Left cardiac atrium (tissue), 4 donors: Measurements from ENCODE around the gene PDK3. TPM values are rescaled to one million over a fixed set of nuclear protein-coding genes. Genes with fewer than 3 reads are reported as not detected.
A peak's percentile ranks its signal among the peaks of the same experiment; 100 is the strongest.

ENCODE experiments used
- ATAC-seq, 2 donors: fragments of 200-7000 bp; cut with Tn5 transposase; one replicate each; pipeline ENCODE4 v1.9.1; 2020; ENCODE audit warnings: mild to moderate bottlenecking in 2 of 2, moderate library complexity in 2 of 2
- DNase-seq: peaks from one replicate; pipeline ENCODE4 v3.0.0-alpha.2; 2020
- intact Hi-C, 2 donors: fragments of 100-400 bp; cut with DNase I; formaldehyde crosslinking; loops; one replicate each; pipeline versions ENCODE4 v1.14.1 to v1.15.1; 2022 to 2023
- total RNA-seq, 2 donors: library from RNA; stranded (reverse); fragmentation: NEBNext Ultra II Directional; extraction: Animal tissue kit (Norgen Biotek cat#: 25700); gene quantifications; one replicate each; pipeline ENCODE4 v1.2.1, GENCODE V29; 2021
- donor health status: DM: no; HTN: yes; CAD: no.
- donor health status: DM: no; HTN: yes; CAD: no; lungs with severe emphysema.
- donor health status: DM: yes; HTN: yes; CAD: no.
- donor health status: Dilated cardiomyopathy.

Gene PDK3
- total RNA-seq, 2 donors from 2014 or later = 16.3 to 20.5 TPM

DNA sequence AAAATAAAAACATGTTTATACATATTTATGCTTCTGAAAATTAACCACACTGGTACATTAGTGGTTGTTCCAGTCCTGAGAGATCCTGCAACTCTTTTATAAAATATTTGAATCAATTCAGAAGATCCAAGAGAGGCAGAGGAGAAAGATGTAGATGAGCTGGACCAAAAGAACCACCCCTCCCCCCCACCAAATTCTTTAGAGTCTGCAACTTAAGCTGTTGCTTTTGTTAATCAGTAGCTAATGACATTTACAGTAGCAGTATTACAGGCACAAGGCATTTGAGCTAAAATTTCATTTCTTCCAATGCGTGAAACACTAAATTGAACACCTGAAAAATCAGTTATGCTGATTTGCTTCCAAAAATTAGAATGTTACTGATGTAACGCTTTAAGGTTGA, 61.5 kb downstream of the PDK3 start:
- intact Hi-C loops = no loop called here
- DNase-seq (no peak), ATAC-seq (no peak)

DNA sequence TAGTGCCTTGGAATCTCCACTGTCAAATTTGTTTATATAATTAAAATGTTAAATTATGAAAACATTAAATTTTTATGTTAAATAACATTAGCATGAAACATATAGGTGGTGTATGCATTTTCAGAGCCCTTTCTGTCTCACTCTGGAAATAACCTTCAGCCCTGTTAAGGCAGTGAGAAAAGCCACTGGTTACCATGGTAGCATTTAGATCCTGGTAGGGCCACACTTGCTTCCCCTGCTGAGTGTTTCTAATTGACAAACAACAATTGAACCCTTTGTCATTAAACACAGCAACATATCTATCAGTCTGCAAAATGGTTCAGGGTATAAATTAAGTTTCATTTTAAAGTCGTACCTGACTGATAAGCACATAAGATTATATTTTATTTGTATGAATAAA, 63.5 kb downstream of the PDK3 start:
- DNase-seq (no peak), ATAC-seq (no peak)
- intact Hi-C loops = no loop called here

DNA sequence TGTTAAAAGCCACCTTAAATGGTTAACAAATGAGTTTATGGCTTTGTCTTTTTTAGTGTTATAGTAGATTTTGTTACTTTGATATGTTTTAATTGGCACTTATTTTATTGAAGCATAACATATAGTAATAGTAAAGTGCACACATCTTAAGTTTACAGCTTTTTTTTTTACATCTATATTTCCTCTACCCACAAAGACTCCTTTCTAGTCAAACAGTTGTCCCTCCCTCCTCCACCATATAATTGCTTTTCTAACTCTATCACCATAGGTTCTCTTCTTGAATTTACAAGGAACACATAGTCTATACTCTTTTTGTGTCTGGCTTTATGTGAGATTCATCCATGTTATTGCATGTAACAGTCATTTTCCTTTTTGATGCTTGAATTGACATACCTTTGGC, 71.5 kb downstream of the PDK3 start:
- no peak for DNase-seq
- intact Hi-C loops = no loop called here
- no peak for ATAC-seq

DNA sequence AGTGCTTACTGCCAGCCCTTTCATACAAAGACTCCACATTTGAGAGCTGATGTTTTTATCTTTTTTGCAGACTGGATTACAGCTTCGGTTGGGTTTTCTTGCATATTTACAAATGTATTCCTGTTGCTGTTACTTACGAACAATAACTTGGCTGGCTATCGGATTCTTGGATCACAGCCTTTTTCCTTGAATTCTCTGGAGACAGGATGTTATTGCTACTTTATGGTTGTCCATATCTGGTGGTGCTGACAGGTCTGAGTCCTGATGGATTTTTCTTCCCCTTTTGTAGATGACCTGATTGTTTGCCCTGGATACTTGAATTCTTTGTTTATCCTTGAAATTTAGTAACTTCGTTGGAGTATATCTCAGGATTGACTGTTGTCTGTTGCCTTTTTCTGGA, 77.7 kb downstream of the PDK3 start:
- no peak for ATAC-seq
- DNase-seq = no peak
- intact Hi-C loops = no loop called here

DNA sequence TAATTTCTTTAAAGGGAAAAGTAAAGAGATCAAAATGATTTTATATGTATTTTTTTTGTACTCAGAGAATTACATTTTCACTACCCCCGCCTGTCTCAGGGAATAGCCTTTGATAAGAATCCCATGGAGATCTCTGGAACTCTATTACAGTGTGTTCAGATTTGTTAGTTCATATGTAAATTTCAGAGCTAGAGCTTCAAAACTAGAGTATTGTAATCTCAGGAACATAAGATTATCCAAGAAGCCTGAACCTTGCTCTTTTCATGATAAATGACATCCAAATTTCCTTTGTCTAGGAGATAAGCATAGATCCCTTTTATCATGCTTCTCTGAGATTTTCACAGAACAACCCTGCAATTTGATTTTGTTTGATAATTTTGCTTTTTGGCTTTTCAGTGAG, 82.9 kb downstream of the PDK3 start:
- intact Hi-C loops = no loop called here
- no peak for DNase-seq
- no peak for ATAC-seq

DNA sequence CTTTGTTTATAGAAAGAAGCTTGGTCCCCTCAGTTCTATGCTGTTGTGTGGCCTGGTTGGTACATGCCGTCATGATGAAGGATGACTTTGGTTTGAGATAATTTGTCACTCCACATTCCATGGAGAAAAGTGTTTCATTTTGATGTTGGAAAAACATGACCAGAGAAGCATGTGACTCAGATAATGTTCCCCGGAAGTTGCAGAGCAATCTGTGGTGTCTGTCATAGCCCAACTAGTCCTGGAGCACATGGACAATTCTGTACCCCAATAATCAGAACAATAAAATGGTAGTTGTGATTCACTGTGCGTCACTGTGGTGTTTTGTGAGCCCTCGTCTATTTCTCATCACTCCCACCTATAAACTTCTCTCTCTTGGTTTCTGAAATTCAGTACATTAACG, 85.1 kb downstream of the PDK3 start:
- intact Hi-C loops = no loop called here
- no peak for ATAC-seq
- DNase-seq = no peak

DNA sequence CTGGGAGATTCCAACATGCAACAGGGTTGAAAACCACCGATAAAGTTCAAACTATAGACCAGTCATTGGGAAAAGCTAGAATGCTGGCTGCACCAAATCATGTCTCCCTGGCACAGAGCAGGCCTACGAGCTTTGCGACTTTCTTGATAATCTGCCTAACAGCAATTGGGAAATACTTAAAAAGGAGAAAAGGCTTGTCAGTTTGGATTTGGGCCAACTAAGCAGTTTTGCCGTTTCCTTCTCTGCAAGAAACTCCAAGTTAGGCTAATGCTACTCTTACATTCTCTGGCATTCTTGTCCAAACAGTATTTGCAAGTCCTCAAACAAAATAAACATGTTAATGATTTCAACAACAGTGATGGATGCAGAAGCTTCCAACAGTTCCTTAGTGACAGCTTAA, 87.9 kb downstream of the PDK3 start:
- ATAC-seq = peak in 1 of 2 donors; percentile 19
- intact Hi-C loops = no loop called here
- DNase-seq = no peak

DNA sequence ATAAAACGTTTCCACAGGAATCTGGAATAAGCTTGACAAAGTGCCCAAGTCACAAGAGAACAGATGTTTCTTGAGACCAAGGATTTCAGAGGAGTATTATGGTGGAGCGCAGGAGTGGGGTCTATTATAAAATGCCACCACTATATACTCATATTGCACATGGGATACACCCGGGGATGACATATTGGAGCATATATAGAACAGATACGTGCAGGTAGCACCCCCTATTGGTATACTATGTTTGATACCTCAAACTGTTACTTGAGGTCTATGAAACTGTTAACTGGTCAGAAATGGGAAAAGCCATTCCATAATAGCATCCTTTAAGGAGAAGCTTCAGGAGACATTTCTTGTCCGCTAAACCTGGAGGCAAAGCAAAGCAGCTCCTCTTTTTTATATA, 96.0 kb downstream of the PDK3 start:
- DNase-seq (no peak), ATAC-seq (no peak)
- intact Hi-C loops = loop anchor here in 1 of 2 donors (10.0 kb wide), 1 partner anchor 166 kb away; no protein-coding TSS in a partner anchor

DNA sequence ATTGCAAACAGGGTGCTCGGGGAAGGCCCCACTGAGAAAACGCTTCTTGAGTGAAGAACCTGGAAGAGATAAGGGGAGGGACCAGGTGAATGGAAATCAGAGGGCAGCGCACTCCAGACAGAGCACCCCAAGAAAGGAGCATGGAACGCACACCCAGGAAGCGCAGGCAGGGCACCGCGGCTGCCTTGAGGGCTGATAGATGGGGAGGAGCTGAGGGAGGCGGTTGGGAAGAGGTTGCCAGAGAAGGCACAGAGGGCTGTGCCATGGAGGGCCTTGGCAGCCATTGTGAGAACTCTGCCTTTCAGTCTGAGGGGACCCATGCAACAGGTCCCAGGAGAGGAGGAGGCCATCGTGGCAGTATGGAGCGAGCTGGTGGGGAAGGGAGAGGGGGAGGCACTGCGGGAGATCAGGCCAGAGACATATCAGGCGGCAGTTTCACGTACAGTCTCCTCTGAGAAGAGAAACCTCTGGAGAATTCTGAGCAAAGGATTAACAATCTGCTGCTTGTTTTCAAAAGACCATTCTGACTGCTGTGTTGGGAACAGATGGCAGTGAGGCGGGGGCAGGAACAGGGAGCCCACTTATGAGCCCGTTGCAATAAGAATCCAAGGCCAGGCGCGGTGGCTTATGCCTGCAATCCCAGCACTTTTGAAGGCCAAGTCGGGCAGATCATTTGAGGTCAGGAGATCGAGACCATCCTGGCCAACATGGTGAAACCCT, 98.4 kb downstream of the PDK3 start:
- ATAC-seq (no peak), DNase-seq (no peak)
- intact Hi-C loops = loop anchor here in 1 of 2 donors (10.0 kb wide), 1 partner anchor 169 kb away; no protein-coding TSS in a partner anchor

DNA sequence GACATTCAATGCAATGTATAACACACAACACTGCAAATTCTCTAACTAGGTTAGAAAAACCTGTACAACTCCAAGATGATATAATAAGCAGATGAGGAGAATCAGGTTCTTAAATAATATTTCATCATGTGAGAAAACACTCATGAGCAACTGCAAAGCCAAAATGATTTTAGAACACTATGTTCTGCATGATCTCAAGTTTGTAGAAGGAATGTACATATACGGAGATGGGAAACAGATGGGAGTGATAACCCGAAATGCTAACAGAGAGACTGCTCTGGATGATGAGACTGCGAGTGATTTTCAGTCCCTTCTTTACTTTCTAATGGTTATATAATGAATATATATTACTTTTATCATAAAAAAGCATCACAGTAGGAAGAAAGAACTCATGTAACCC, 101.2 kb downstream of the PDK3 start:
- intact Hi-C loops = loop anchor here in 1 of 2 donors (10.0 kb wide), 1 partner anchor 171 kb away; no protein-coding TSS in a partner anchor
- no peak for ATAC-seq
- DNase-seq = no peak

DNA sequence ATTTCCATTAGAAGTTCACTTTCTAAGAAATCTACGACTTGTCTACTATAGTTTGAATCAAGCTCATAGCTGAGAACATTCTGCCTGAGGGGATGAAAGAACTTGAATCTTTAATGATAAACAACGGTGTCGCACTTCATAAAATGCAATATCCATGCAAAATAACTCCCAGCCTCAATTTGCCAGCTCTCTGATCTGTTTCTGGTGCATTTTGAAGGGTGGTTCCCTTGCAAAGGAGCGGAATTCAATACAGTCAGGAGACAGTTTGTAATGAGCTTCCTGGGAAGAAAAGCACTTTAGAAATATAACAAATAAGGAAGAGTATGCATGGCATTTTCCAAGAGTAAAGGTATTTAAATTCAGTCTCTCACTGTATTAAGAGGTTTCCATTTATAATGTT, 102.1 kb downstream of the PDK3 start:
- DNase-seq (no peak), ATAC-seq (no peak)
- intact Hi-C loops = loop anchor here in 1 of 2 donors (10.0 kb wide), 1 partner anchor 172 kb away; no protein-coding TSS in a partner anchor

DNA sequence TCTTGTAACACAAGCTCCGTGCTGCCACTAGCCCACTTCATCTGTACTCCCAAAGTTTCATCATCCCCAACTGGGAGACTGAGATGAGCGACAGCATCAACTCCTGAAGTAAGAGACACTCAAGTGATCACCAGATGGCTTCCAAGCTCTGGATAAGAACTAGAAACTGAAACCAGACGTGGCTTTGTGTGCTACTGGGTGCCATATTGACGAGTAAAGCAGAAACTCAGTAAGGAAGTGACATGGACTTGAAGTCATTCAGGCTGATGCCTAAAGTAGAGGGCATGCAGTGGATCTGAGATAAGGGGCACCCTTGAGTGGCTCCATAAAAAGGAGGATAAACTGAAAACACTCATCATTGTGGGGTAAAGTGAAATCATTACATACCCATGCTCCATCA, 109.7 kb downstream of the PDK3 start:
- intact Hi-C loops = no loop called here
- DNase-seq (no peak), ATAC-seq (no peak)

DNA sequence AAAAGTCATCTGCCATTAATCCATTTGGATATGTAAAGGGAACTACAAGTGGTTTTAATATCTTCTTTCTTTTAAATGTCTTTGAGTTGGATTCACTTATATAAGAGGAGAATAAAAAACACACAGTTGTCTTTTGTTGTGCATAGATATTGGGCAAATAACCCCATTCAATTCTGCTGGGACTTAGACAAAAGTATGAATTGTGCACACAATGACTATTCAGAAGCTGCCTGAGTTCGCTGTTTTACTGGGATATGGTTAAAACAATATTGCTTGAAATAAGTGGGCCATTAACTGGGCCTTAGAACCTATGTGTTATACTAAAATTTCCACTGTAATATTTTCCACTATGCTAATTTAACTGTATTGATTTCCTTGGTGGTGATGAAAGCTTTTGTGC, 110.4 kb downstream of the PDK3 start:
- no peak for DNase-seq
- ATAC-seq = no peak
- intact Hi-C loops = no loop called here

DNA sequence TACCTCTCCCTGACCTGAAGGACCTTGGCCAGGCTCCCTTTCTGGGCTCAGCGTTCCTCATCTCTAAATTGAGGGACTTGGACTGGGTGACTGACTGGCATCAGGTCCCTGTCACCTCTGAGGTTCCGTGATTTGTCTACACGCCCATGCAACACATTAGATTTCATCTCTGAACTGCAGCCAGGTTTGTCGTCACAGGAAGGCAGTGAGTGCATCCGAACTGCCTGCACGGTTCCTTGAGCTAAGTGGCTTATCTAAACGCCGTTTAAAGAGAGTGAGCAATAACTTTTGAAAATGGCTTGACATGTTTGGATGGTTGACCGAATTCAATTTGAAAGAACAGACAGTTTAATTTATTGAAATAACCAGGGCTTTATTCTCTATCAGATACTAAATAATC, 112.0 kb downstream of the PDK3 start:
- DNase-seq (no peak), ATAC-seq (no peak)
- intact Hi-C loops = no loop called here

Other genes with a start within 250 kb of the PDK3 start
- not detected for gene SUPT20HL2, start 151.2 kb upstream of the PDK3 start, total RNA-seq
- not detected for gene SUPT20HL1, start 104.6 kb upstream of the PDK3 start, total RNA-seq
- gene PCYT1B, start 182.1 kb downstream of the PDK3 start, total RNA-seq = 1 to 10 TPM in 1 of 2 donors, under 1 TPM in 1; 0.68 to 2.8 TPM
- gene POLA1, start 228.6 kb downstream of the PDK3 start, total RNA-seq = 10 to 100 TPM in 1 of 2 donors, 1 to 10 TPM in 1; 8.7 to 10.8 TPM